Erythroblast (primary cell): ENCODE data around the gene SLITRK3.
"Not testable (repeated sequence)": the region's sequence is repeated elsewhere in the genome, so short reads cannot be mapped to it uniquely, and the experiment has no call there.

Experiments used
- GATA1 ChIP-seq: IDR thresholded peaks from 2 replicates; pipeline ENCODE4 v1.6.1; 2011; ENCODE audit warnings: low read depth, mild to moderate bottlenecking, control low read depth, low read length, moderate library complexity
- POLR2A ChIP-seq: IDR thresholded peaks from 2 replicates; pipeline ENCODE4 v1.6.1; 2011; ENCODE audit warnings: mild to moderate bottlenecking, low read length

GRCh38 chr3:165139918-165140317, 56.3 kb downstream of the SLITRK3 start:
- TF ChIP-seq POLR2A, GATA1: not testable (repeated sequence)
